Neutrophil (primary cell): Measurements from ENCODE around the gene VSIG10L2.

Source experiments
- H3K27ac ChIP-seq: fragments of 200-600 bp; sonication (generic); 2 replicates; pipeline ENCODE4 v1.5.1; 2016; ENCODE audit warnings: mild to moderate bottlenecking, moderate library complexity
- H3K27me3 ChIP-seq: fragments of 200-600 bp; sonication (generic); 2 replicates; pipeline ENCODE4 v1.6.0; 2016; ENCODE audit warnings: mild to moderate bottlenecking
- H3K36me3 ChIP-seq: fragments of 200-600 bp; sonication (generic); 2 replicates; pipeline ENCODE4 v1.5.1; 2017
- H3K4me1 ChIP-seq, 2 experiments: fragments of 200-600 bp in 1 of 2; sonication (generic) in 1 of 2; 1 replicate in 1 of 2; 2 replicates in 1 of 2; pipeline versions ENCODE4 v1.5.1 to v1.6.1; 2013 to 2016; ENCODE audit warnings: low read depth in 1 of 2, low read length in 1 of 2, mild to moderate bottlenecking in 1 of 2, moderate library complexity in 1 of 2; ENCODE audit not compliant: control insufficient read depth in 1 of 2, insufficient read depth in 1 of 2
- H3K4me3 ChIP-seq, 2 experiments: fragments of 200-600 bp in 1 of 2; sonication (generic) in 1 of 2; 1 replicate in 1 of 2; 2 replicates in 1 of 2; pipeline ENCODE4 v1.5.1; 2013 to 2016; ENCODE audit warnings: low read depth in 1 of 2, low read length in 1 of 2, mild to moderate bottlenecking in 1 of 2, moderate library complexity in 1 of 2
- H3K9me3 ChIP-seq: fragments of 200-600 bp; sonication (generic); 2 replicates; pipeline ENCODE4 v1.5.1; 2016
- TF ChIP-seq, protein P1 (sequence below): fragments of 200-600 bp; sonication (generic); IDR thresholded peaks from 2 replicates; pipeline ENCODE4 v1.5.1; 2016; ENCODE audit warnings: antibody characterized with exemption

VSIG10L2 gene

DNA sequence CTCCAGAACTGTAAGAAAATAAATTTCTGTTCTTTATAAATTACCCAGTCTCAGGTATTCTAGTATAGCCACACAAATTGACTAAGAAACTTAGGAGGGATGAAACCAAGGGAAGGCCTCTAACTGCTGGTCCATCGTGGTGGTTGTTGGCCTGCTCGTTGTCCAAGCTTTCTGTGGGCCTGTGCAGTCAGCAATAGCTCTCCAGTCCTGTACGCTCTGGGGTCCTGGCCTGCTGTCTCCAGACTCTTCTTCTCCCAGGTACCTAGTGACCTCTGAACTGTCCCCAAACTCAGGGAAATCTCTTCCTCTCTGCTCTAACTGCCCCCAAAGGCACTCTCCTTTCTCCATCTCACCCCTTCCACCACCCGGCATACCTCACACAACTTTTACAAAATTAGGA lies 5.7 kb upstream of the VSIG10L2 start:
- Histone ChIP-seq H3K27ac (no peak overlapping the region), H3K9me3 (no peaks in the 10 kb centered on the region), H3K4me1 (peaks cover 0 to 4% of the 10 kb centered on the region in 2 experiments), H3K27me3 (no peaks in the 10 kb centered on the region), H3K4me3 (no peak overlapping the region), H3K36me3 (no peaks in the 10 kb centered on the region)
- TF ChIP-seq, protein P1, sequence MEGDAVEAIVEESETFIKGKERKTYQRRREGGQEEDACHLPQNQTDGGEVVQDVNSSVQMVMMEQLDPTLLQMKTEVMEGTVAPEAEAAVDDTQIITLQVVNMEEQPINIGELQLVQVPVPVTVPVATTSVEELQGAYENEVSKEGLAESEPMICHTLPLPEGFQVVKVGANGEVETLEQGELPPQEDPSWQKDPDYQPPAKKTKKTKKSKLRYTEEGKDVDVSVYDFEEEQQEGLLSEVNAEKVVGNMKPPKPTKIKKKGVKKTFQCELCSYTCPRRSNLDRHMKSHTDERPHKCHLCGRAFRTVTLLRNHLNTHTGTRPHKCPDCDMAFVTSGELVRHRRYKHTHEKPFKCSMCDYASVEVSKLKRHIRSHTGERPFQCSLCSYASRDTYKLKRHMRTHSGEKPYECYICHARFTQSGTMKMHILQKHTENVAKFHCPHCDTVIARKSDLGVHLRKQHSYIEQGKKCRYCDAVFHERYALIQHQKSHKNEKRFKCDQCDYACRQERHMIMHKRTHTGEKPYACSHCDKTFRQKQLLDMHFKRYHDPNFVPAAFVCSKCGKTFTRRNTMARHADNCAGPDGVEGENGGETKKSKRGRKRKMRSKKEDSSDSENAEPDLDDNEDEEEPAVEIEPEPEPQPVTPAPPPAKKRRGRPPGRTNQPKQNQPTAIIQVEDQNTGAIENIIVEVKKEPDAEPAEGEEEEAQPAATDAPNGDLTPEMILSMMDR: no peak

DNA sequence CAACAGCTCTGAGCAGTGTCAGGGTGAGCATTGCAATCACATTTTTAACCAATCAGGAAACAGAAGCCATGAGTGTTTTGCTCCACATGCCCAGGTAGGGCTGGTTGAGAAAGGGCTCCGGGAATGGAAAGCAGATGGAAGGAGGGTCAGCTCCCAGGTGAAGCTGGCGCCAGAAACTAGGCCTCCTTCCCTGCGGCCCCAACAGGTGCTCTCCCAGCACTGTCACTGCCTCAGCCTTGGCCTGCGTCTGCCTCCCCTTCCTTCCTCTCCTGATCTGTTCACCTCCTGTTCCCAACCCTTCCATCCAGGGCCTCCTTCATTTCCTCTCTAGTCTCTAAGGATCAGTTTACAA lies 4.6 kb upstream of the VSIG10L2 start:
- Histone ChIP-seq H3K27ac (no peak overlapping the region), H3K36me3 (no peaks in the 10 kb centered on the region), H3K4me1 (peaks cover 0 to 4% of the 10 kb centered on the region in 2 experiments), H3K4me3 (no peak overlapping the region), H3K9me3 (no peaks in the 10 kb centered on the region), H3K27me3 (no peaks in the 10 kb centered on the region)
- TF ChIP-seq, protein P1: no peak

- TF ChIP-seq, protein P1: no peak
- Histone ChIP-seq H3K27me3 (no peaks in the 10 kb centered on the region), H3K27ac (no peak overlapping the region), H3K4me3 (no peak overlapping the region), H3K9me3 (no peaks in the 10 kb centered on the region), H3K36me3 (no peaks in the 10 kb centered on the region), H3K4me1 (peaks cover 0 to 4% of the 10 kb centered on the region in 2 experiments)
Measured at GRCh38 chr11:125941619-125942611, 3.9 kb upstream of the VSIG10L2 start.

DNA sequence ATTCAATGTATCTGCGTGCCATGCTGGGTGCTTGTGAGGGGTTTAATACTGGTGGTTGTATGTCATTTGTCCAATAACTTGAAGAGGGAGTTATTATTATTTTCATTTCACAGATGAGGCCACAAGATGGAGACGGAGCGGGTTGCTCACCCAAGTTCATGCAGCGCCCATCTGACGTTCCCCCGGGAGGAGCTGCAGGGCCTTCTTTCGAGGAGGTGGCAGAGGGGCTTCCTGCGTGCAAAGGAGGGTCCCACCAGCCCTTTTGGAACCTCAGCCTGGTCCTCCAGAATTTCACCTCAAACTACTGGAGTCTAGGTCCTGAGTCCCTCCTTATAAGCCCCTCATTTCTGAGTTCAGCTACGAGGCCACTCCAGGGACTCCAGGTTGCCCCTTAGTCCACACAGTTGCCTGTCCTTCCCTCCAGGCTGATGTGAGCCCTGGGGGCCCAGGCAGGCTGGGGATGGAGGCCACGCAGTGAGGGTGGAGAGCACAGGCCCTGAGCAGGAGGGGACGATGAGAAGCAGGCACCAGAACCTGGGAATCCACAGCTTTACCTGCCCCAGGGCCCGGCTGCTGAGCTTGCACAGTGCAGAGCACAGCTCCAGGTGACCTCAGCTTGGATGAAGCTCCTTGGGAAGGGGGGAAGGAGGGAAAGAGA lies 2.9 kb upstream of the VSIG10L2 start:
- Histone ChIP-seq H3K27me3 (no peaks in the 10 kb centered on the region), H3K9me3 (no peaks in the 10 kb centered on the region), H3K36me3 (no peaks in the 10 kb centered on the region), H3K27ac (no peak overlapping the region), H3K4me1 (peaks cover 0 to 4% of the 10 kb centered on the region in 2 experiments), H3K4me3 (no peak overlapping the region)
- TF ChIP-seq, protein P1: no peak

GRCh38 chr11:125943661-125944349 lies 2.0 kb upstream of the VSIG10L2 start:
- TF ChIP-seq, protein P1: no peak
- no peaks in the 10 kb centered on the region for H3K4me1 ChIP-seq
- H3K27ac ChIP-seq: no peak overlapping the region
- no peaks in the 10 kb centered on the region for H3K36me3 ChIP-seq
- H3K4me3 ChIP-seq: no peak overlapping the region
- no peaks in the 10 kb centered on the region for H3K27me3 ChIP-seq
- H3K9me3 ChIP-seq: no peaks in the 10 kb centered on the region
